GM10248 (cell line): Measurements from ENCODE around the gene SH2B3.

Experiments used
- CTCF ChIA-PET: fragments of 300-600 bp; sonication (Branson Sonifier 250); formaldehyde crosslinking; extraction: SDS; loops from one replicate; lab custom pipeline; 2021; ENCODE audit warnings: antibody characterized with exemption; lab: Yijun Ruan, JAX
- POLR2A ChIA-PET: fragments of 350-650 bp; sonication (Branson Sonifier 250); formaldehyde crosslinking; extraction: SDS; loops from one replicate; lab custom pipeline; 2020; ENCODE audit warnings: antibody characterized with exemption; lab: Yijun Ruan, JAX
- DNase-seq: peaks from one replicate; pipeline ENCODE4 v3.0.0; 2012; ENCODE audit errors: extremely low spot score
- TF ChIP-seq, protein P1 (sequence below): IDR thresholded peaks from 2 replicates; pipeline ENCODE4 v1.5.1; 2012; ENCODE audit warnings: mild to moderate bottlenecking, low read depth; ENCODE audit errors: extremely low read depth, missing control alignments, control extremely low read depth

The SH2B3 gene

DNA sequence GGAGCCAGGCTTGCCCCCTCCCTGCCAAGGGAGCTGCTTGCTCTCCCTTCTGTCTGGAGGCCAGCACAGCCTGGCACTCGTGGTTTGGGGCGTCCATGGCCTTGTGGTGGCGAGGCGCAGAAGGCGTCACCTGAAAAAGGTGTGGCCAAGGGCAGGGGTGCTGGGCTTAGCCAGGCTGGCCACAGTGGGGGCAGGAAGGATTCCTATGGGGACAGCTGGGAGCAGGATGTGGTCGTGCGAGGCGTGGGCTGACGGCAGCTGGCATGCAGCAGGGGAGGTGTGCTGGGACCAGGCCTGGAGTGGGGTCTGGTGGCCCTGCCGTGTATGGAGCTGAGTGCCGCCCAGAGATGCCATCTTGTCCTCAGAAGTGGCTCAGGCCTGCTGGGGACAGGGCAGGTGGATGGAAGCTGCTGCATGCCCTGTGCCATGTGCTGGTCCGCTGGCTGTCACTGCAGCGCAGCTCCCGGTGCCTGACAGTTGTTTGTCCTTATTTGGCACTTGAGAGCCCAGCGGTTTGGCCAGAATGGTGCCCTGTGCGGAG lies 30.0 kb downstream of the SH2B3 start:
- POLR2A ChIA-PET, result interaction anchor here (0.7 to 2.2 kb wide), 5 partner anchors 9 to 32 kb away, joined by 3 to 16 read pairs (median 5); no protein-coding TSS in a partner anchor
- TF ChIP-seq, protein P1, sequence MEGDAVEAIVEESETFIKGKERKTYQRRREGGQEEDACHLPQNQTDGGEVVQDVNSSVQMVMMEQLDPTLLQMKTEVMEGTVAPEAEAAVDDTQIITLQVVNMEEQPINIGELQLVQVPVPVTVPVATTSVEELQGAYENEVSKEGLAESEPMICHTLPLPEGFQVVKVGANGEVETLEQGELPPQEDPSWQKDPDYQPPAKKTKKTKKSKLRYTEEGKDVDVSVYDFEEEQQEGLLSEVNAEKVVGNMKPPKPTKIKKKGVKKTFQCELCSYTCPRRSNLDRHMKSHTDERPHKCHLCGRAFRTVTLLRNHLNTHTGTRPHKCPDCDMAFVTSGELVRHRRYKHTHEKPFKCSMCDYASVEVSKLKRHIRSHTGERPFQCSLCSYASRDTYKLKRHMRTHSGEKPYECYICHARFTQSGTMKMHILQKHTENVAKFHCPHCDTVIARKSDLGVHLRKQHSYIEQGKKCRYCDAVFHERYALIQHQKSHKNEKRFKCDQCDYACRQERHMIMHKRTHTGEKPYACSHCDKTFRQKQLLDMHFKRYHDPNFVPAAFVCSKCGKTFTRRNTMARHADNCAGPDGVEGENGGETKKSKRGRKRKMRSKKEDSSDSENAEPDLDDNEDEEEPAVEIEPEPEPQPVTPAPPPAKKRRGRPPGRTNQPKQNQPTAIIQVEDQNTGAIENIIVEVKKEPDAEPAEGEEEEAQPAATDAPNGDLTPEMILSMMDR, result no peak
- CTCF ChIA-PET, result interaction anchor here (3.0 to 44.4 kb wide), 4 partner anchors 9 to 31 kb away, joined by 16 to 1216 read pairs (median 36); partner anchors contain the start of gene SH2B3
- no peak for DNase-seq

GRCh38 chr12:111436266-111436665 lies 30.5 kb downstream of the SH2B3 start:
- CTCF ChIA-PET, result interaction anchor here (3.3 to 44.4 kb wide), 3 partner anchors 8 to 32 kb away, joined by 34 to 1216 read pairs (median 38); partner anchors contain the start of gene SH2B3
- TF ChIP-seq, protein P1, result no peak

DNA sequence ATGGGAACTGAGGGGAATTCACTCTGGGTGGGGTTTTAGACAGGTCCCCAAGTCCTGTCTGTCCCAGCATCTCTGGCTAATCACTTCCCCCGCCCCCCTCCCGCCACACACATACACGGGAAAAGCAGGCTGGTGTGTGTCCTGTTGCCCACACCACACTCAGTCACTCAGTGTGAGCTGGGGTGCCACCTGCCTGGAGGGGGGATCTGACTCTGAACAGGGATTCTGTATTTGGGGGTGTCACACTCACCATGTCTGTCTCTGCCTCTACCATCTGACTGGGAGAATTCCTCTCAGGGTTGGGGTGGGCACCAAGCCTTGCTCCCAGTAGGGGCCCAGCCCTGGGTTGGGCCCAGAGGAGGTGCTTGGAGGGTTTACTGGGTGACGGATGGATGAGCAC lies 31.1 kb downstream of the SH2B3 start:
- ChIA-PET CTCF (interaction anchor here (1.1 to 44.4 kb wide), 3 partner anchors 12 to 32 kb away, joined by 3 to 1216 read pairs (median 19); partner anchors contain the start of gene SH2B3), POLR2A (no interaction called here)
- TF ChIP-seq, protein P1, result no peak
- no peak for DNase-seq

More at GRCh38 chr12:111436266-111436665, 30.5 kb downstream of the SH2B3 start:
- DNase-seq, result no peak
- POLR2A ChIA-PET, result interaction anchor here (2.2 kb wide), 1 partner anchor 8 kb away, joined by 16 read pairs; no protein-coding TSS in a partner anchor

GRCh38 chr12:111437816-111438454 lies 32.2 kb downstream of the SH2B3 start:
- ChIA-PET CTCF (interaction anchor here (0.8 to 44.4 kb wide), 7 partner anchors 10 to 33 kb away, joined by 3 to 1216 read pairs (median 3); partner anchors contain the start of gene SH2B3), POLR2A (no interaction called here)
- no peak for DNase-seq
- TF ChIP-seq, protein P1, result no peak

- ChIA-PET POLR2A (no interaction called here), CTCF (interaction anchor here (0.8 to 44.4 kb wide), 5 partner anchors 11 to 34 kb away, joined by 3 to 1216 read pairs (median 3); partner anchors contain the start of gene SH2B3)
Measured at GRCh38 chr12:111438481-111438880, 32.8 kb downstream of the SH2B3 start.

GRCh38 chr12:111439657-111440151 lies 34.0 kb downstream of the SH2B3 start:
- no peak for DNase-seq
- ChIA-PET CTCF (interaction anchor here (0.9 to 44.4 kb wide), 3 partner anchors 12 to 35 kb away, joined by 3 to 1216 read pairs (median 19); partner anchors contain the start of gene SH2B3), POLR2A (no interaction called here)
- TF ChIP-seq, protein P1, result no peak

More at GRCh38 chr12:111438481-111438880, 32.8 kb downstream of the SH2B3 start:
- TF ChIP-seq, protein P1, result no peak
- no peak for DNase-seq
